COLO829 (cell line): ENCODE measurements around the gene SPINT2.

ENCODE experiments used
- DNase-seq: peaks from one replicate; pipeline ENCODE4 v3.0.0; 2012; ENCODE audit warnings: low spot score

SPINT2 gene

GRCh38 chr19:38294090-38294489 is 29.7 kb downstream of the SPINT2 start:
- peak; percentile 59 for DNase-seq

GRCh38 chr19:38298821-38299680 is 34.7 kb downstream of the SPINT2 start:
- DNase-seq = no peak

GRCh38 chr19:38303517-38304351 is 39.4 kb downstream of the SPINT2 start, which contains the start of gene C19orf33:
Gene C19orf33 (plus strand): TSS chr19:38304251. CDS start chr19:38304262, 11 bp downstream.
- no peak for DNase-seq

GRCh38 chr19:38304352-38304865 is 40.0 kb downstream of the SPINT2 start:
- no peak for DNase-seq

DNA sequence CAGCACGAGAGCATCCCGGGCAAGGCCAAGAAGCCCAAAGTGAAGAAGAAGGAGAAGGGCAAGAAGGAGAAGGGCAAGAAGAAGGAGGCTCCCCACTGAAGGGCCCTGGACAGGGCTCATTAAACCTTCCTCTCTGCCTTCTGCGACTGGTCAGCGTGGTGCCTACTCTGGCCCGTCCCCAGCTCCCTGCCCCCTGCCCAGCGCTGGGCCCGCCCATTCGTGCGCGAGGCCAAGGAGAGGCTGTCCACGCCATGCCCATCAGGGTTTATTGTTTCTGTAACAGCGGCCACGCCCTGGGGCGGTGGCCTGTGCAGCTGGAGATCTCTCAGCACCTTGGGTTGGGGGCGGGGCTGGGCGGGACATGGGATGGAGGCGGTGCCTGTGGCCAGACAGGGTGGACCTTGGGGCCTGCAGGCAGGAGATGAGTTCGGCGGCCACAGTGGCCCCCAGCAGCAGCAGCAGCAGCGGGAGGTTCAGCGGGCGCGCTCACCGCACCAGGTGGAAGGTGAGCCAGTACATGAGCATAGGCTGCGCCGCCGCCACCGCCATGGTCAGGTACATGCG is 40.6 kb downstream of the SPINT2 start:
- DNase-seq = peak; percentile 46

GRCh38 chr19:38306236-38306635 is 41.9 kb downstream of the SPINT2 start:
- no peak for DNase-seq

DNA sequence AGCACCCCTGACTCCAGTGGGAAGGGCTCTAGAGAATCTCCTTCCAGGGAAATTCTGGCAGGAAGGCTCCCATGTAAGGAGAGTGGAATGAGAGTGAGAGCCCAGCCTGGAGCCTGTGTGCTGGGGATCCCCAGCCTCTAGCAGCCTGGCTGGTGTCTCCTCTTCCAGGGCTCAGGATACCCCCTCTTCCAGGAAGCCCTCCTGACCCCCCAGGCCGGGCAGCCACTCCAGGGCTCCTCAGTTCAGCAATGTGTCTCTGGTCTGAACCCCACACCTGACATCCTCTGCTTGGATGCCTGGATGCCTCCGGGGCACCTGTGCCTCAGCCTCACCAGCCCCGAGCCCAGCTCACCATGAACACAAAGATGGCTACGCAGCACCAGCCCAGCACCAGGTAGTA is 42.7 kb downstream of the SPINT2 start:
- DNase-seq = no peak

DNA sequence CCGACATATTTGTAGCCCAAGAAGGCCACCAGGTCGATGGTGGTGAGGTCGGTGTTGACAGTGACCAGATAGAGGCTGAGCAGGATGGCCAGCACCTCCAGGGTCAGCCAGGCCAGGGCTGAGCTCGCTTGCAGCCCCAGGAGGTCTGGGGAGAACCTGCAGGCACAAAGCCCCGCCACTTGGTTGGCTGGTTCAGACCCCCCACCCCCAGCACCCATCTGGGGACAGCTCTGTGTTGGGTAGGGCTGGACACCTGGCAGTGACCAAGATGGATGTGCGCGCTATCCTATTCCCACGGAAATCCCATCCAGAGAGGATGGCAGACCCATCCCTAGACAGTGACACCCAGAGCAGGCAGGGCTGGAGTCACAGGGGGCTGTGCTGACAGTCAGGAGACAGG is 43.2 kb downstream of the SPINT2 start:
- DNase-seq = no peak

DNA sequence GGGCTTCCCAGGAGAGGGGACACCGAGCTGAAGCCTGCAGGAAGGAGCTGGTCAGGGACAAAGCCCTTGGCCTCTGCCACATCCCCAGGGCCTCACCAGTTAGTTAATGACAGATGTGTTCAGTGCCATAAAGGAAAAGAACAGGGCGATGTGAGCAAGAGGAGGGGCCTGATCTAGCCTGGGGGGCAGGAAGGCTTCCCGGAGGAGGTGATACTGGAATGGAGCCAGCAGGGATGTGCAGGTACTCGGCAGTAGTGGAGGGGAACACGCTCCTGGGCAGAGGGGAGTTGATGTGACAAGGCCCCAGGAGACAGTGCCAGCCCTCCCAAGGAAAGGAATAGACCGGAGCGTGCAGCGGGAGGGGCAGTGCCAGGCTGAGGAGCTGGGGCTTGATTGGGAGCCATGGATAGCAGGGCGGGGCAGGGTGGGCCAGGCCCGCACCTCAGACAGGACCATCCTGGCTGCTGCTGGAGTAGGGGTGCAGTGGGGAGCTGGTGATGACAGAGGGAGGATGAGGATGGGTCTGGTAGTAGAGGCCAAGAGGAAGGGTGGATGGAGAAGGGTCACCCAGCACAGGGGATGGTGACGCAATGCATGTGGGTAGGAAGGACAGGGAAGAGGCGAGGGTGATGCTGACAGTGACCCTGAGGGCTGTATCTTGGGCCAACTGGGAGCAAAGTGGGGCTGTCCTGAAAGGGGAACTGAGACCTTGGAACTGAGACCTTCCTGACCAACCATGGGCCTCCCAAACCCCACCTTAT is 43.8 kb downstream of the SPINT2 start:
- DNase-seq = no peak

DNA sequence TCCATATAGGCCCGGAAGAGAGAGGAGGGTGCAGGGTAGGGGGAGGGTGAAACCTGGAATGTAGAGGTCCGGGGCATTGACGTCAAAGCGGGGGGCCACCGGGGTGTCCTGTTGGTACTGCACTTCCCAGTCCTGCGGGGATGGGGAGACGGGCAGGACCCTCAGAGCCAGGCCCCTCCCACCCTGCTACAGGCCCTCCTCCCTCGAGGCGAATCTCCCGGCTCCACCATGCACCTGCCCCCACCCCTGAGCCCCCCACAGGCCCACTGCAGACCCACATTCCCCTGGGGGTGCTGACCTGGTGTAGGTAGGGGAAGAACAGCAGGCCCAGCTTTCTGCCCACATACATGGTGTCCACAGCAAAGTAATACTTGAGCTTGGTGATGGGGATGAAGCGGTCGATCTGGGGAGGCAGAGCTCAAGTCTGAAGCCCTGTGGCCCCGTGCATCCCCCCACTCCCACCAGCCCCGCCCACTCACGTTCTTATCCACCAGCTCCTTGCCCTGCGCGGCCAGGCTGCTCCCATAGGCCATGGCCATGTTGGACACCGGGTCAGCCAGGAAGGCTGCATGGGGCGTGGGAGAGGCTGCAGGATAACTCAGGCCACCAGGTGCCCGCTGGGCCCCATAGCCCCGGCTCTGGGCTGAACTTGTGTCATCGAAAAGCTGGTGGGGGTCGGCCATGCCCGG is 44.7 kb downstream of the SPINT2 start:
- no peak for DNase-seq

DNA sequence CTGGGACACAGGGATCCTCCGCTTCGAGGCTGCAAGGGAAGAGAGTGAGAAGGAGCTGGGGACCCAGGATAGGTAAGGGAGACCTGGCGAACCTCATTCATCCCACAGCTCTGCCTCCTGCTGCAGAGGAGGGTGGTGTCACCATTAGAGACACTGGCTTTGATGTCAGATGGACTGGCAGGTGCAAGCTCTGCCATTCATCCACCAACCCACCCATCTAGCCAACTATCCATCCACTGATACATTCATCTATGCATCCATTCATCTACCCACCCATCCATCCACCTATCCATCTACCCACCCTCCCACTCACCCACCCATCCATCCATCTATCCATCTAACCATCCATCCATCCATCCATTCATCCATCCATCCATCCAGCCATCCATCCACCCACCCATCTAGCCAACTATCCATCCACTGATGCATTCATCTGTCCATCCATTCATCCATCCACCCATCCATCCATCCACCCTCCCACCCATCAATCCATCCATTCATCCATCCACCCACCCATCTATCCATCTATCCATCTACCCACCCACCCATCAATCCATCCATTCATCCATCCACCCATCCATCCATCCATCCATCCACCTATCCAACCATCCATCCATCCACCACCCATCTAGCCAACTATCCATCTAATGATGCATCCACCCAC is 45.4 kb downstream of the SPINT2 start:
- DNase-seq = no peak

GRCh38 chr19:38310279-38310670 is 45.9 kb downstream of the SPINT2 start:
- DNase-seq = no peak

- DNase-seq = no peak
Observed at GRCh38 chr19:38310986-38311385, 46.6 kb downstream of the SPINT2 start.

- DNase-seq = peak; percentile 97
Observed at GRCh38 chr19:38315657-38316476, 51.5 kb downstream of the SPINT2 start, which contains the start of gene YIF1B. Gene YIF1B (minus strand): TSS chr19:38315947. CDS start chr19:38315917, 30 bp downstream.

- DNase-seq = no peak
Observed at GRCh38 chr19:38316477-38317067, 52.2 kb downstream of the SPINT2 start.

GRCh38 chr19:38317104-38317612 is 52.8 kb downstream of the SPINT2 start:
- DNase-seq = no peak

GRCh38 chr19:38318660-38319059 is 54.3 kb downstream of the SPINT2 start:
- no peak for DNase-seq

GRCh38 chr19:38319421-38320258 is 55.3 kb downstream of the SPINT2 start, which contains the start of gene KCNK6:
Gene KCNK6 (plus strand): TSS chr19:38319845. CDS start chr19:38319951, 106 bp downstream.
- DNase-seq = no peak
